GM04503 (cell line): ENCODE data around the gene TFR2.

Experiments used
- DNase-seq: peaks from one replicate; pipeline ENCODE4 v3.0.0-alpha.2; 2012; ENCODE audit warnings: low read depth

Gene TFR2

GRCh38 chr7:100641463-100641859, at the start of gene TFR2:
TFR2 (minus strand) TSS chr7:100641552; CDS start chr7:100641509, 43 bp downstream.
- no peak for DNase-seq

GRCh38 chr7:100689230-100690135, 48.1 kb upstream of the TFR2 start:
- no peak for DNase-seq

GRCh38 chr7:100688326-100688860, 47.0 kb upstream of the TFR2 start:
- DNase-seq = no peak

- DNase-seq = no peak
Observed at GRCh38 chr7:100687751-100688300, 46.5 kb upstream of the TFR2 start.

GRCh38 chr7:100687261-100687660, 45.9 kb upstream of the TFR2 start:
- DNase-seq = no peak

GRCh38 chr7:100686822-100687211, 45.5 kb upstream of the TFR2 start:
- no peak for DNase-seq

GRCh38 chr7:100686201-100686821, 45.0 kb upstream of the TFR2 start:
- no peak for DNase-seq

GRCh38 chr7:100685631-100686145, 44.3 kb upstream of the TFR2 start:
- no peak for DNase-seq

GRCh38 chr7:100685049-100685605, 43.8 kb upstream of the TFR2 start:
- DNase-seq = no peak

GRCh38 chr7:100684534-100685042, 43.2 kb upstream of the TFR2 start:
- no peak for DNase-seq

GRCh38 chr7:100683659-100684533, 42.5 kb upstream of the TFR2 start:
- DNase-seq = no peak

GRCh38 chr7:100682991-100683658, 41.8 kb upstream of the TFR2 start:
- no peak for DNase-seq

GRCh38 chr7:100682228-100682741, 40.9 kb upstream of the TFR2 start:
- no peak for DNase-seq

- no peak for DNase-seq
Observed at GRCh38 chr7:100681491-100682227, 40.3 kb upstream of the TFR2 start.

- no peak for DNase-seq
Observed at GRCh38 chr7:100680576-100681271, 39.4 kb upstream of the TFR2 start.

- no peak for DNase-seq
Observed at GRCh38 chr7:100679927-100680575, 38.7 kb upstream of the TFR2 start.

- no peak for DNase-seq
Observed at GRCh38 chr7:100679129-100679926, 38.0 kb upstream of the TFR2 start.
